Measurements from ENCODE around the gene ZNF267. TPM values are rescaled to one million over a fixed set of nuclear protein-coding genes. Genes with fewer than 3 reads are reported as not detected.

Gene ZNF267
- total and polyA plus RNA-seq, 2 of the 8 experiments (the other 6 are each of a cell fraction or from before 2014, with no cell fraction given) = 5.5 to 28.3 TPM

DNA sequence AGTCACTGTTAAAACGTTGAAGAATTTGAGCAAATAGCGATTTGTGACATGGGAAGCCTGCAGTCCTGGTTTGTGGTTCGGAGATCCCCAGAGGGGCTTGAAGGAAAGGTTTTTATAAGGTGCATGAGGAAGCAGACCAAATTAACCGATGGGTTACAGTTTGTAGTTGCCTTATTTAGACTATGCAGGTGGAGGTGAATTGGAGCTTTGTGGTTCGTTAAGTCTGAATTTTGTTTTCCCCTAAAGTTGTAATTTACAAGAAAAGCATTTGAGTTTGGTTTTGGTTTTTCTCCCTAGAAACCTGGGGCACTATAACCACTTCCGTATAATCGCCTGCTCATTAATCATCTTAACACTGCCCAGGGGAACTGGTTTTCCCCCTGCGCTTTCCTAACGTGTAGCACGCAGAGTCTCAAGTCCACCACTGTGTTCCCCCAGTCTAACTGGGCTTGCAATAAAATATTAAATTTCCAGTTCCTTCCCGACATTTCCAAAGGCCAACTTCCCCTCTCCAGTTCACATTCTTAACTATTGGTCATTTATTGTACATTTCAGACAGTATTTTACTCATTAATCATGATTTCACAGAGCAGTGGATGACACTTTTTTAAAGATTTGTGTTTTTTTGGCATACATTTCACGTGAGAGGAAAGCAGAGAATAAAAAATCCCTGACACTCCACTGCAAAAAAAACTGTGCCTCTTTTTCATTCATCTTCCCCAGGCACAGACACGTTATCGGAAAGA is 932 bp downstream of the ZNF267 start:
- Histone ChIP-seq H3K9me3 (ENCODE audit: insufficient read depth in 2 of 2, low read depth in 1 of 2, low read length in 1 of 2) (no peaks in the 10 kb centered on the region), H2BK120ac (replicated peaks; ENCODE audit: low read depth, low read length) (no peak overlapping the region), H3K27ac (ENCODE audit: low read depth, low read length) (peak overlapping the region; percentile 89), H2BK15ac (ENCODE audit: low read length) (no peak overlapping the region), H3K4me1 (replicated peaks in 1 of 4; ENCODE audit: control insufficient read depth in 3 of 4, insufficient read depth in 4 of 4, low read length in 3 of 4) (peaks cover 0 to 3% (median 0%) of the 10 kb centered on the region in 4 experiments; a peak in 2 of 7 replicates), H3K4me3 (ENCODE audit: extremely low read depth in 1 of 4, insufficient read depth in 2 of 4, low read depth in 3 of 4, low read length in 4 of 4) (peak overlapping the region; percentile 88 to 99 (median 96)), H3K27me3 (replicated peaks in 1 of 4; ENCODE audit: control insufficient read depth in 3 of 4, extremely low read depth in 1 of 4, insufficient read depth in 3 of 4, low read length in 3 of 4) (0 out of 7 replicates have a peak, but pooled peaks cover 0 to 2% (median 0%) of the 10 kb centered on the region in 4 experiments), H3K14ac (ENCODE audit: insufficient read length) (no peak overlapping the region), H2BK5ac (ENCODE audit: low read depth, low read length) (0 out of 2 replicates have a peak overlapping the region, but pooled peaks have one; percentile 75), H3K79me2 (ENCODE audit: control insufficient read depth in 1 of 2, insufficient read depth in 2 of 2, low read length in 2 of 2) (peaks cover 17 to 55% of the 10 kb centered on the region in 2 experiments), H2BK12ac (ENCODE audit: low read depth, low read length) (no peak overlapping the region), H3K56ac (replicated peaks; ENCODE audit: insufficient read length, low read depth, low read length) (no peak overlapping the region), H4K91ac (replicated peaks; ENCODE audit: insufficient read length, low read length) (no peak overlapping the region), H2AK5ac (ENCODE audit: low read depth, low read length) (no peak overlapping the region), H3K4ac (replicated peaks; ENCODE audit: insufficient read length, low read depth, low read length) (no peak overlapping the region), H3K23me2 (ENCODE audit: low read depth, low read length) (no peaks in the 10 kb centered on the region; the same call in 1 of the 2 replicates), H3K18ac (ENCODE audit: extremely low read depth, low read length) (no peak overlapping the region), H3K4me2 (ENCODE audit: insufficient read depth in 1 of 2, low read depth in 2 of 2, low read length in 2 of 2) (peak overlapping the region; percentile 61 to 71), H3K9ac (replicated peaks in 1 of 4; ENCODE audit: extremely low read depth in 1 of 4, low read depth in 3 of 4, low read length in 3 of 4) (peak overlapping the region; percentile 89 to 97 (median 90)), H2AFZ (ENCODE audit: low read length) (no peak overlapping the region; the same call in 1 of the 2 replicates), H3K36me3 (ENCODE audit: control insufficient read depth in 2 of 4, insufficient read depth in 4 of 4, low read length in 3 of 4) (peaks cover 0 to 5% (median 0%) of the 10 kb centered on the region in 4 experiments; a peak in 4 of 8 replicates), H3K79me1 (ENCODE audit: low read depth, low read length) (peaks cover 14% of the 10 kb centered on the region), H4K20me1 (replicated peaks in 1 of 2; ENCODE audit: control insufficient read depth in 1 of 2, insufficient read depth in 2 of 2, low read length in 2 of 2) (peaks cover 0 to 7% of the 10 kb centered on the region in 2 experiments), H3K23ac (ENCODE audit: insufficient read length) (no peak overlapping the region), H2BK20ac (ENCODE audit: low read length) (no peak overlapping the region), H4K5ac (ENCODE audit: insufficient read length, low read depth, low read length) (no peak overlapping the region), H4K8ac (ENCODE audit: extremely low read depth, insufficient read depth, low read length) (no peak overlapping the region)
- DNase-seq (ENCODE audit: low read depth in 1 of 2, low spot score in 2 of 2) (no peak), FAIRE-seq (no peak)
- ChIA-PET POLR2A (ENCODE audit: partially characterized antibody) (interaction anchor here (1.8 kb wide), 1 partner anchor 8 kb away, joined by 4 read pairs; no protein-coding TSS in a partner anchor), CTCF (ENCODE audit: partially characterized antibody) (interaction anchor here (0.9 to 1.6 kb wide), 3 partner anchors 178 to 831 kb away, joined by 3 to 5 read pairs (median 3); no protein-coding TSS in a partner anchor)
- 24% methylated on average over 14 of the region's 14 CpGs; no CpG with 5 or more reads in 1 of the 2 experiments for WGBS, 2 experiments (ENCODE audit: extremely low coverage in 1 of 2, insufficient coverage in 1 of 2, insufficient read length in 1 of 2, insufficient replicate concordance in 2 of 2, low coverage in 1 of 2, low lambda C conversion rate in 2 of 2, missing lambda C conversion rate in 1 of 2)
- TF ChIP-seq CHD2 (IDR thresholded peaks at IDR 0.05; ENCODE audit: low read length) = no peak
- TF ChIP-seq, protein P1, sequence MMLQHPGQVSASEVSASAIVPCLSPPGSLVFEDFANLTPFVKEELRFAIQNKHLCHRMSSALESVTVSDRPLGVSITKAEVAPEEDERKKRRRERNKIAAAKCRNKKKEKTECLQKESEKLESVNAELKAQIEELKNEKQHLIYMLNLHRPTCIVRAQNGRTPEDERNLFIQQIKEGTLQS (IDR thresholded peaks at IDR 0.05; ENCODE audit: insufficient read depth, low read depth, low read length) = no peak
- TF ChIP-seq EZH2 (IDR thresholded peaks at IDR 0.05; ENCODE audit: low read depth, low read length, severe bottlenecking) = no peak
- TF ChIP-seq TAF1 (IDR thresholded peaks at IDR 0.05; ENCODE audit: low read depth, low read length) = no peak
- TF ChIP-seq HDAC2 (IDR thresholded peaks at IDR 0.05; ENCODE audit: borderline replicate concordance in 1 of 2, low read depth in 2 of 2, low read length in 2 of 2) = no peak
- no peak for TF ChIP-seq TCF12 (IDR thresholded peaks at IDR 0.05; ENCODE audit: low read depth, low read length)
- no peak for TF ChIP-seq TBP (IDR thresholded peaks at IDR 0.05; ENCODE audit: low read depth, low read length)
- no peak for TF ChIP-seq PHF8 (conservative IDR thresholded peaks at IDR 0.05; ENCODE audit: low read depth, low read length)
- TF ChIP-seq EGR1 (IDR thresholded peaks at IDR 0.05; ENCODE audit: borderline replicate concordance, low read depth, low read length) = no peak
- no peak for TF ChIP-seq SIX5 (IDR thresholded peaks at IDR 0.05; ENCODE audit: low read depth, low read length)
- no peak for TF ChIP-seq JUN (IDR thresholded peaks at IDR 0.05; ENCODE audit: low read depth, low read length)
